ENCODE data around the gene KCNQ1. TPM values are rescaled to one million over a fixed set of nuclear protein-coding genes. Genes with fewer than 3 reads are reported as not detected.

KCNQ1 gene
- total RNA-seq, 5 donors from 2014 or later (not counting 1 experiment from before 2014, with no cell fraction given) = 20.9 to 32.9 (median 24.0) TPM

GRCh38 chr11:2772544-2773031, 327.8 kb downstream of the KCNQ1 start:
- H3K36me3 ChIP-seq (ENCODE audit: control insufficient read depth in 2 of 2, extremely low read depth in 1 of 2, insufficient read depth in 1 of 2, low read length in 1 of 2) = peaks cover 0 to 8% of the 10 kb centered on the region in 2 donors
- H3K4me1 Mint-ChIP-seq = peaks cover 17 to 29% (median 24%) of the 10 kb centered on the region in 3 donors
- no peak overlapping the region for H3K27ac ChIP-seq (ENCODE audit: low read length)
- 55% methylated on average over 7 of the region's 7 CpGs for WGBS (ENCODE audit: insufficient coverage)
- H3K27ac Mint-ChIP-seq = no peak overlapping the region
- ChIA-PET CTCF (no interaction called here), POLR2A (no interaction called here)
- peaks cover 8% of the 10 kb centered on the region for H3K36me3 Mint-ChIP-seq
- no peaks in the 10 kb centered on the region for H3K9me3 Mint-ChIP-seq
- H3K4me3 ChIP-seq (ENCODE audit: control insufficient read depth in 1 of 2, extremely low read depth in 1 of 2, low read length in 1 of 2) = no peak overlapping the region
- H3K27me3 ChIP-seq (replicated peaks in 1 of 2; ENCODE audit: control insufficient read depth in 2 of 2, extremely low read depth in 1 of 2, insufficient read depth in 2 of 2, low read length in 1 of 2) = peaks cover 0 to 15% of the 10 kb centered on the region in 2 experiments
- H3K4me1 ChIP-seq (ENCODE audit: control insufficient read depth in 1 of 2, extremely low read depth in 1 of 2, insufficient read depth in 2 of 2, low read length in 2 of 2) = peaks cover 0 to 23% of the 10 kb centered on the region in 2 experiments
- DNase-seq (peak in 4 of 35 experiments; percentile 2 to 10 (median 4)), ATAC-seq (replicated peaks in 1 of 4) (peak in 3 of 4 experiments; percentile 47 to 60 (median 51))
- H3K9me3 ChIP-seq = no peaks in the 10 kb centered on the region
- no peaks in the 10 kb centered on the region for H3K27me3 Mint-ChIP-seq
- no peak overlapping the region for H3K4me3 Mint-ChIP-seq

- Mint-ChIP-seq H3K4me3 (no peak overlapping the region), H3K27ac (no peak overlapping the region), H3K4me1 (peaks cover 17 to 29% (median 24%) of the 10 kb centered on the region in 3 donors), H3K27me3 (no peaks in the 10 kb centered on the region), H3K9me3 (no peaks in the 10 kb centered on the region), H3K36me3 (peaks cover 8% of the 10 kb centered on the region)
- H3K4me3 ChIP-seq (ENCODE audit: control insufficient read depth in 1 of 2, extremely low read depth in 1 of 2, low read length in 1 of 2) = no peak overlapping the region
- ChIA-PET CTCF (no interaction called here), POLR2A (no interaction called here)
- peaks cover 0 to 15% of the 10 kb centered on the region in 2 experiments for H3K27me3 ChIP-seq (replicated peaks in 1 of 2; ENCODE audit: control insufficient read depth in 2 of 2, extremely low read depth in 1 of 2, insufficient read depth in 2 of 2, low read length in 1 of 2)
- WGBS (ENCODE audit: insufficient coverage) = 91% methylated on average over 10 of the region's 13 CpGs
- no peak overlapping the region for H3K27ac ChIP-seq (ENCODE audit: low read length)
- ATAC-seq (replicated peaks in 1 of 4) (no peak), DNase-seq (peak in 4 of 35 experiments; percentile 1 to 19 (median 6))
- H3K36me3 ChIP-seq (ENCODE audit: control insufficient read depth in 2 of 2, extremely low read depth in 1 of 2, insufficient read depth in 1 of 2, low read length in 1 of 2) = peaks cover 0 to 8% of the 10 kb centered on the region in 2 donors
- H3K9me3 ChIP-seq = no peaks in the 10 kb centered on the region
- peaks cover 0 to 23% of the 10 kb centered on the region in 2 experiments for H3K4me1 ChIP-seq (ENCODE audit: control insufficient read depth in 1 of 2, extremely low read depth in 1 of 2, insufficient read depth in 2 of 2, low read length in 2 of 2)
These were observed 329.6 kb downstream of the KCNQ1 start for GRCh38 chr11:2774173-2775082.

- Mint-ChIP-seq H3K27ac (no peak overlapping the region), H3K9me3 (no peaks in the 10 kb centered on the region), H3K36me3 (peaks cover 8% of the 10 kb centered on the region), H3K27me3 (no peaks in the 10 kb centered on the region), H3K4me1 (peaks cover 17 to 29% (median 24%) of the 10 kb centered on the region in 3 donors), H3K4me3 (no peak overlapping the region)
- ChIA-PET POLR2A (no interaction called here), CTCF (no interaction called here)
- H3K4me1 ChIP-seq (ENCODE audit: control insufficient read depth in 1 of 2, extremely low read depth in 1 of 2, insufficient read depth in 2 of 2, low read length in 2 of 2) = peaks cover 0 to 23% of the 10 kb centered on the region in 2 experiments
- no peaks in the 10 kb centered on the region for H3K9me3 ChIP-seq
- H3K27me3 ChIP-seq (replicated peaks in 1 of 2; ENCODE audit: control insufficient read depth in 2 of 2, extremely low read depth in 1 of 2, insufficient read depth in 2 of 2, low read length in 1 of 2) = peaks cover 0 to 19% of the 10 kb centered on the region in 2 experiments
- peak in 2 of 4 experiments; percentile 27 to 39 for ATAC-seq (replicated peaks in 1 of 4)
- H3K4me3 ChIP-seq (ENCODE audit: control insufficient read depth in 1 of 2, extremely low read depth in 1 of 2, low read length in 1 of 2) = no peak overlapping the region
- H3K36me3 ChIP-seq (ENCODE audit: control insufficient read depth in 2 of 2, extremely low read depth in 1 of 2, insufficient read depth in 1 of 2, low read length in 1 of 2) = peaks cover 0 to 5% of the 10 kb centered on the region in 2 donors
- no peak overlapping the region for H3K27ac ChIP-seq (ENCODE audit: low read length)
- whole genome bisulfite sequencing (ENCODE audit: insufficient coverage) = 68% methylated on average over 5 of the region's 5 CpGs
- peak in 5 of 35 experiments; percentile 1 to 23 (median 9) for DNase-seq
These were observed 330.3 kb downstream of the KCNQ1 start for GRCh38 chr11:2775083-2775625.

- H3K36me3 Mint-ChIP-seq = peaks cover 8% of the 10 kb centered on the region
- no peak for ATAC-seq (replicated peaks in 1 of 4)
- Histone ChIP-seq H3K4me3 (ENCODE audit: control insufficient read depth in 1 of 2, extremely low read depth in 1 of 2, low read length in 1 of 2) (no peak overlapping the region), H3K27ac (ENCODE audit: low read length) (no peak overlapping the region), H3K27me3 (replicated peaks in 1 of 2; ENCODE audit: control insufficient read depth in 2 of 2, extremely low read depth in 1 of 2, insufficient read depth in 2 of 2, low read length in 1 of 2) (peaks cover 0 to 15% of the 10 kb centered on the region in 2 experiments), H3K36me3 (ENCODE audit: control insufficient read depth in 2 of 2, extremely low read depth in 1 of 2, insufficient read depth in 1 of 2, low read length in 1 of 2) (peaks cover 0 to 5% of the 10 kb centered on the region in 2 donors), H3K4me1 (ENCODE audit: control insufficient read depth in 1 of 2, extremely low read depth in 1 of 2, insufficient read depth in 2 of 2, low read length in 2 of 2) (peaks cover 0 to 23% of the 10 kb centered on the region in 2 experiments), H3K9me3 (no peaks in the 10 kb centered on the region)
- 82% methylated on average over 15 of the region's 29 CpGs for WGBS (ENCODE audit: insufficient coverage)
- ChIA-PET CTCF (no interaction called here), POLR2A (no interaction called here)
- no peaks in the 10 kb centered on the region for H3K9me3 Mint-ChIP-seq
- no peak overlapping the region for H3K4me3 Mint-ChIP-seq
- H3K27me3 Mint-ChIP-seq = no peaks in the 10 kb centered on the region
- peaks cover 17 to 29% (median 24%) of the 10 kb centered on the region in 3 donors for H3K4me1 Mint-ChIP-seq
- H3K27ac Mint-ChIP-seq = no peak overlapping the region
- DNase-seq = peak in 4 of 35 experiments; percentile 1 to 17 (median 6)
These were observed 331.0 kb downstream of the KCNQ1 start for GRCh38 chr11:2775626-2776350.

GRCh38 chr11:2776351-2777061, 331.7 kb downstream of the KCNQ1 start:
- peak in 3 of 35 experiments; percentile 4 to 17 (median 10) for DNase-seq
- 90% methylated on average over 15 of the region's 19 CpGs for WGBS (ENCODE audit: insufficient coverage)
- Histone ChIP-seq H3K36me3 (ENCODE audit: control insufficient read depth in 2 of 2, extremely low read depth in 1 of 2, insufficient read depth in 1 of 2, low read length in 1 of 2) (peaks cover 0 to 5% of the 10 kb centered on the region in 2 donors), H3K4me1 (ENCODE audit: control insufficient read depth in 1 of 2, extremely low read depth in 1 of 2, insufficient read depth in 2 of 2, low read length in 2 of 2) (peaks cover 0 to 23% of the 10 kb centered on the region in 2 experiments), H3K27ac (ENCODE audit: low read length) (no peak overlapping the region), H3K4me3 (ENCODE audit: control insufficient read depth in 1 of 2, extremely low read depth in 1 of 2, low read length in 1 of 2) (no peak overlapping the region), H3K27me3 (replicated peaks in 1 of 2; ENCODE audit: control insufficient read depth in 2 of 2, extremely low read depth in 1 of 2, insufficient read depth in 2 of 2, low read length in 1 of 2) (peaks cover 0 to 14% of the 10 kb centered on the region in 2 experiments), H3K9me3 (no peaks in the 10 kb centered on the region)
- H3K9me3 Mint-ChIP-seq = no peaks in the 10 kb centered on the region
- H3K36me3 Mint-ChIP-seq = peaks cover 4% of the 10 kb centered on the region
- no peak for ATAC-seq (replicated peaks in 1 of 4)
- H3K27ac Mint-ChIP-seq = no peak overlapping the region
- ChIA-PET CTCF (no interaction called here), POLR2A (no interaction called here)
- no peak overlapping the region for H3K4me3 Mint-ChIP-seq
- no peaks in the 10 kb centered on the region for H3K27me3 Mint-ChIP-seq
- peaks cover 17 to 28% (median 24%) of the 10 kb centered on the region in 3 donors for H3K4me1 Mint-ChIP-seq

All from T-cell (primary cell).